Measurements from ENCODE around the gene CD27. TPM values are rescaled to one million over a fixed set of nuclear protein-coding genes. Genes with fewer than 3 reads are reported as not detected.

The CD27 gene
- total and polyA plus RNA-seq, 2 donors (not counting 1 experiment from before 2014, with no cell fraction given): 102 to 116 TPM

DNA sequence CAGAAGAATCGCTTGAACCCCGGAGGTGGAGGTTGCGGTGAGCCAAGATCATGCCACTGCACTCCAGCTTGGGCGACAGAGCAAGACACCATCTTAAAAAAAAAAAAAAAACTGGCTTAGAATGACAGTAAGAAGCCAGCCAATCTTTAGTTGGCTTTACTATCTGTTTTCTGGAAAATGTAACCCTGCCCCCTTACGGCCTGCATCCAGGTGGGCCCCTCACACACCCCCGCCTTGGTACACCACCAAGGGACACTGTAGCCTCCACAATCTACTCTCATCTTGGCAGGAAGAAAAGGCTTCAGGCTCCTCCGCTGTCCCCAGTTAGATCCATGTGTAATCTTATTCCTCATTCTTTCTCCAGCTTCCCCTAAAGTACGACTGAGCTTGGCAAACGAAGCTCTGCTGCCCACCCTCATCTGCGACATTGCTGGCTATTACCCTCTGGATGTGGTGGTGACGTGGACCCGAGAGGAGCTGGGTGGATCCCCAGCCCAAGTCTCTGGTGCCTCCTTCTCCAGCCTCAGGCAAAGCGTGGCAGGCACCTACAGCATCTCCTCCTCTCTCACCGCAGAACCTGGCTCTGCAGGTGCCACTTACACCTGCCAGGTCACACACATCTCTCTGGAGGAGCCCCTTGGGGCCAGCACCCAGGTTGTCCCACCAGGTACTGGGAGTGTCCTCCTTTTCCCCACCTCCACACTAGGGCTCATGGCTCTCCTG lies 13.7 kb downstream of the CD27 start:
- POLR2A ChIA-PET: interaction anchor here (0.5 to 4.8 kb wide), 5 partner anchors 7 to 32 kb away, joined by 3 to 72 read pairs (median 10); partner anchors contain the start of genes CD27 and VAMP1
- Histone ChIP-seq H3K79me2 (ENCODE audit: control insufficient read depth, insufficient read depth, low read length) (peaks cover 53% of the 10 kb centered on the region), H3K9ac (ENCODE audit: low read length) (no peak overlapping the region), H3K27ac (ENCODE audit: low read length in 2 of 2) (peak overlapping the region in 1 of 2 donors; percentile 72), H2AFZ (ENCODE audit: insufficient read depth, low read depth, low read length, poor library complexity, severe bottlenecking) (no peak overlapping the region), H3K4me3 (ENCODE audit: control extremely low read depth in 1 of 5, extremely low read depth in 1 of 5, insufficient read depth in 1 of 5, low read depth in 2 of 5, low read length in 4 of 5) (no peak overlapping the region), H3K9me3 (ENCODE audit: control extremely low read depth in 1 of 3, control insufficient read depth in 2 of 3, insufficient read depth in 1 of 3, low read length in 2 of 3) (no peaks in the 10 kb centered on the region), H3K36me3 (replicated peaks in 1 of 2; ENCODE audit: control extremely low read depth in 1 of 2, control insufficient read depth in 1 of 2, extremely low read depth in 1 of 2, insufficient read depth in 2 of 2, low read length in 1 of 2) (peaks cover 4 to 78% of the 10 kb centered on the region in 2 experiments), H3K27me3 (replicated peaks in 1 of 4; ENCODE audit: control extremely low read depth in 1 of 4, control insufficient read depth in 3 of 4, insufficient read depth in 4 of 4, low read length in 3 of 4) (no peaks in the 10 kb centered on the region), H3K4me2 (replicated peaks; ENCODE audit: low read depth, low read length, poor library complexity, severe bottlenecking) (no peak overlapping the region), H4K20me1 (ENCODE audit: control insufficient read depth, insufficient read depth, low read length, poor library complexity, severe bottlenecking) (no peaks in the 10 kb centered on the region), H3K4me1 (ENCODE audit: control insufficient read depth in 2 of 2, insufficient read depth in 2 of 2, low read length in 2 of 2) (peaks cover 54 to 71% of the 10 kb centered on the region in 2 donors)
- 93% methylated on average over 9 of the region's 14 CpGs for WGBS (ENCODE audit: insufficient coverage)
- no peaks in the 10 kb centered on the region for H3K9me3 Mint-ChIP-seq (ENCODE audit: insufficient read depth)
- H3K27me3 Mint-ChIP-seq: no peaks in the 10 kb centered on the region
- ATAC-seq (ENCODE audit: low read depth) (no peak), DNase-seq (no peak)
- no peak overlapping the region for H3K4me3 Mint-ChIP-seq
- peak overlapping the region; percentile 88 for H3K27ac Mint-ChIP-seq
- peaks cover 73% of the 10 kb centered on the region for H3K4me1 Mint-ChIP-seq
- TF ChIP-seq EZH2 (IDR thresholded peaks at IDR 0.05; ENCODE audit: borderline replicate concordance, insufficient read depth, low read depth, low read length, poor library complexity, severe bottlenecking): no peak
- TF ChIP-seq, protein P1, sequence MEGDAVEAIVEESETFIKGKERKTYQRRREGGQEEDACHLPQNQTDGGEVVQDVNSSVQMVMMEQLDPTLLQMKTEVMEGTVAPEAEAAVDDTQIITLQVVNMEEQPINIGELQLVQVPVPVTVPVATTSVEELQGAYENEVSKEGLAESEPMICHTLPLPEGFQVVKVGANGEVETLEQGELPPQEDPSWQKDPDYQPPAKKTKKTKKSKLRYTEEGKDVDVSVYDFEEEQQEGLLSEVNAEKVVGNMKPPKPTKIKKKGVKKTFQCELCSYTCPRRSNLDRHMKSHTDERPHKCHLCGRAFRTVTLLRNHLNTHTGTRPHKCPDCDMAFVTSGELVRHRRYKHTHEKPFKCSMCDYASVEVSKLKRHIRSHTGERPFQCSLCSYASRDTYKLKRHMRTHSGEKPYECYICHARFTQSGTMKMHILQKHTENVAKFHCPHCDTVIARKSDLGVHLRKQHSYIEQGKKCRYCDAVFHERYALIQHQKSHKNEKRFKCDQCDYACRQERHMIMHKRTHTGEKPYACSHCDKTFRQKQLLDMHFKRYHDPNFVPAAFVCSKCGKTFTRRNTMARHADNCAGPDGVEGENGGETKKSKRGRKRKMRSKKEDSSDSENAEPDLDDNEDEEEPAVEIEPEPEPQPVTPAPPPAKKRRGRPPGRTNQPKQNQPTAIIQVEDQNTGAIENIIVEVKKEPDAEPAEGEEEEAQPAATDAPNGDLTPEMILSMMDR (IDR thresholded peaks at IDR 0.05): no peak
- intact Hi-C loops (cut with micrococcal nuclease): no loop called here
- CTCF ChIA-PET: interaction anchor here (1.4 to 8.9 kb wide), 4 partner anchors 12 to 33 kb away, joined by 3 to 383 read pairs (median 60); partner anchors contain the start of gene CD27

- Mint-ChIP-seq H3K4me3 (peak overlapping the region; percentile 54), H3K27ac (peak overlapping the region; percentile 88), H3K27me3 (no peaks in the 10 kb centered on the region), H3K4me1 (peaks cover 74% of the 10 kb centered on the region), H3K9me3 (ENCODE audit: insufficient read depth) (no peaks in the 10 kb centered on the region)
- Histone ChIP-seq H3K27ac (ENCODE audit: low read length in 2 of 2) (peak overlapping the region in 1 of 2 donors; percentile 72), H4K20me1 (ENCODE audit: control insufficient read depth, insufficient read depth, low read length, poor library complexity, severe bottlenecking) (no peaks in the 10 kb centered on the region), H3K4me3 (ENCODE audit: control extremely low read depth in 1 of 5, extremely low read depth in 1 of 5, insufficient read depth in 1 of 5, low read depth in 2 of 5, low read length in 4 of 5) (no peak overlapping the region), H3K36me3 (replicated peaks in 1 of 2; ENCODE audit: control extremely low read depth in 1 of 2, control insufficient read depth in 1 of 2, extremely low read depth in 1 of 2, insufficient read depth in 2 of 2, low read length in 1 of 2) (peaks cover 4 to 80% of the 10 kb centered on the region in 2 experiments), H3K27me3 (replicated peaks in 1 of 4; ENCODE audit: control extremely low read depth in 1 of 4, control insufficient read depth in 3 of 4, insufficient read depth in 4 of 4, low read length in 3 of 4) (no peaks in the 10 kb centered on the region), H3K4me2 (replicated peaks; ENCODE audit: low read depth, low read length, poor library complexity, severe bottlenecking) (no peak overlapping the region), H2AFZ (ENCODE audit: insufficient read depth, low read depth, low read length, poor library complexity, severe bottlenecking) (no peak overlapping the region), H3K9ac (ENCODE audit: low read length) (no peak overlapping the region), H3K79me2 (ENCODE audit: control insufficient read depth, insufficient read depth, low read length) (peaks cover 52% of the 10 kb centered on the region), H3K9me3 (ENCODE audit: control extremely low read depth in 1 of 3, control insufficient read depth in 2 of 3, insufficient read depth in 1 of 3, low read length in 2 of 3) (no peaks in the 10 kb centered on the region), H3K4me1 (ENCODE audit: control insufficient read depth in 2 of 2, insufficient read depth in 2 of 2, low read length in 2 of 2) (peaks cover 58 to 74% of the 10 kb centered on the region in 2 donors)
- TF ChIP-seq, protein P1 (IDR thresholded peaks at IDR 0.05): no peak
- TF ChIP-seq EZH2 (IDR thresholded peaks at IDR 0.05; ENCODE audit: borderline replicate concordance, insufficient read depth, low read depth, low read length, poor library complexity, severe bottlenecking): no peak
- CTCF ChIA-PET: interaction anchor here (8.4 to 8.9 kb wide), 2 partner anchors 14 to 34 kb away, joined by 115 to 383 read pairs; partner anchors contain the start of gene CD27
- WGBS (ENCODE audit: insufficient coverage): 100% methylated on average over 1 of the region's 2 CpGs
- intact Hi-C loops (cut with micrococcal nuclease): no loop called here
- DNase-seq: no peak
- POLR2A ChIA-PET: interaction anchor here (0.5 to 4.8 kb wide), 4 partner anchors 7 to 33 kb away, joined by 6 to 72 read pairs (median 31); partner anchors contain the start of genes CD27 and VAMP1
- no peak for ATAC-seq (ENCODE audit: low read depth)
Measured at GRCh38 chr12:6459004-6459337, 14.2 kb downstream of the CD27 start.

All from B cell (primary cell).